BJ (cell line): ENCODE results near the gene KCTD3. TPM values are rescaled to one million over a fixed set of nuclear protein-coding genes. Genes with fewer than 3 reads are reported as not detected.

Source experiments
- CTCF ChIA-PET: fragments of 350-600 bp; formaldehyde crosslinking; extraction: SDS; loops from one replicate; lab custom pipeline; 2021; ENCODE audit warnings: antibody characterized with exemption, inconsistent platforms; lab: Yijun Ruan, JAX
- POLR2A ChIA-PET: fragments of 300-600 bp; sonication (Branson Sonifier 250); formaldehyde crosslinking; extraction: SDS; loops from one replicate; lab custom pipeline; 2021; ENCODE audit warnings: antibody characterized with exemption; lab: Charles Lee
- DNase-seq: peaks from one replicate; pipeline ENCODE4 v3.0.0-alpha.2; 2011; ENCODE audit warnings: low read depth
- H3K27me3 ChIP-seq: 2 replicates; pipeline ENCODE4 v1.6.0; 2011; ENCODE audit warnings: low read length; ENCODE audit not compliant: control insufficient read depth, insufficient read depth
- H3K36me3 ChIP-seq: 2 replicates; pipeline ENCODE4 v1.5.1; 2011; ENCODE audit warnings: low read length; ENCODE audit not compliant: control insufficient read depth, insufficient read depth
- H3K4me3 ChIP-seq: 2 replicates; pipeline ENCODE4 v1.5.1; 2011; ENCODE audit warnings: low read depth, mild to moderate bottlenecking, control low read depth, low read length
- CTCF ChIP-seq: IDR thresholded peaks from 2 replicates; pipeline ENCODE4 v1.5.1; 2011; ENCODE audit warnings: low read depth, mild to moderate bottlenecking, control low read depth, inconsistent platforms, low read length, moderate library complexity; ENCODE audit not compliant: insufficient read depth
- polyA plus RNA-seq: library from polyadenylated mRNA; depleted of rRNA; stranded (reverse); fragments of >200 nt; gene quantifications from 2 replicates; pipeline ENCODE4 v1.2.3, GENCODE V29; 2011

Gene KCTD3
- polyA plus RNA-seq, 1 experiment = 31.7 TPM

GRCh38 chr1:215606564-215607168, 39.6 kb downstream of the KCTD3 start:
- CTCF ChIA-PET = no interaction called here
- no peak for DNase-seq
- TF ChIP-seq CTCF = peak; percentile 43
- Histone ChIP-seq H3K4me3 (no peak overlapping the region), H3K36me3 (no peaks in the 10 kb centered on the region), H3K27me3 (no peaks in the 10 kb centered on the region)
- POLR2A ChIA-PET = interaction anchor here (0.6 kb wide), 1 partner anchor 348 kb away, joined by 3 read pairs; no protein-coding TSS in a partner anchor

- ChIA-PET POLR2A (no interaction called here), CTCF (no interaction called here)
- no peak for DNase-seq
- no peak for TF ChIP-seq CTCF
- H3K4me3 ChIP-seq = no peak overlapping the region
- no peaks in the 10 kb centered on the region for H3K36me3 ChIP-seq
- no peaks in the 10 kb centered on the region for H3K27me3 ChIP-seq
Measured at GRCh38 chr1:215607412-215607811, 40.3 kb downstream of the KCTD3 start.

DNA sequence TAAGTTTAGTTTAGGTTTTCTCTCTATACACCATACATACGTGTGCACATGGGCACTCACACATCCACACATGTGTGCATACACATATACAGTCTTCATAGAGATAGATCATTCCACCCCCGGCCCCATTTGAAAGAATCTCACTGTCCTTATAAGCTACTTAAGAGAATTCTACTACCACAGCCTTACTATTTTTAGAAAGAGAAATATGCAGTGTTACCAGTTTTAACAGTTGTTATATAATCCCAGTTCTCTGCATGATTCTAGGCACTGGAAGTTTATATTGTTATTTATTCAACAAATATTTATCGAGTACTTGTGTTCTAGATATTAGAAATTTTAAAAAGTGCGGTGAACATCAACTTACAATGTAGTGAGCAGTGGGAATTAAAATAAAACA, 41.5 kb downstream of the KCTD3 start:
- H3K27me3 ChIP-seq = no peaks in the 10 kb centered on the region
- no peaks in the 10 kb centered on the region for H3K36me3 ChIP-seq
- TF ChIP-seq CTCF = no peak
- CTCF ChIA-PET = no interaction called here
- H3K4me3 ChIP-seq = no peak overlapping the region
- POLR2A ChIA-PET = no interaction called here
- DNase-seq = no peak

DNA sequence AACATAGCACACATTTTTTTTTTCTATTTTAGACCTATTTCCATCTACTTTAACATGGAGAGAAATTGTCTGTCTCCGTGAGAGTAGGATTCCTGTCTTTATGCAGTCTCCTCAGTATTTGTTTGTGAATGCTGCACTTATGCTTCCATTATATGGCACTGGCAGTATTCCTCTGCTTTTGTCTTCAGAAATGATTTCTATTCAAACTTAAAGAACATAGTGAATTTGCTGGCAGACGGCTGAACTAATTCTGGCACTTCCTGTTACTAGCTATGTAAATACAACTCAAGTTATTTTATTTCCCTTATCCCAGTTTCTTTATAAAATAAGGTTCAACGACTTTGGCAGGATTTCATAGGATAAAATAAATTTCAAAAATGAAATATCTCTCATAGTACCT, 45.3 kb downstream of the KCTD3 start:
- POLR2A ChIA-PET = no interaction called here

DNA sequence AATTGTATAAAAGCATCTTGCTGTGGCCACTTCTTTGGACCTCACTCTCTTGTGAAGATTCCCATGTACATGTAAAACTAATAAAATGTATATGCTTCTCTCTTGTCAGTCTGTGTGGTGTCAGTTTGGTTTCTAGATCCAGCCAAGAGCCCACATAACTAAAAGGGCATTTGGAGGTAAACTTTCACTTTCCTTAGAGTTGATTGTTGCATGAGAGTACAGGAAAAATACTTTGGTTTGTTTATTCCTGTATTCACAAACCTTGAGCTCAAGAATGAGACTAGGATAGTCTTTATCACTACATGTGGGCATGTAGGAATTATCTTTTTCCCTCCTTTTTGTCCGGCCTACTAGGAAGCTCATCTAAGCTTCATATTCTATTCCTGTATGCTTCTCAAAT, 50.9 kb downstream of the KCTD3 start:
- ChIA-PET POLR2A (no interaction called here), CTCF (interaction anchor here (1.6 kb wide), 1 partner anchor 13 kb away, joined by 3 read pairs; no protein-coding TSS in a partner anchor)
- DNase-seq = no peak
- Histone ChIP-seq H3K27me3 (no peaks in the 10 kb centered on the region), H3K36me3 (0 out of 2 replicates have a peak, but pooled peaks cover 1% of the 10 kb centered on the region), H3K4me3 (no peak overlapping the region)
- no peak for TF ChIP-seq CTCF

More for the DNA sequence above, 45.3 kb downstream of the KCTD3 start:
- H3K27me3 ChIP-seq = no peaks in the 10 kb centered on the region
- DNase-seq = no peak
- CTCF ChIA-PET = interaction anchor here (0.7 kb wide), 1 partner anchor 54 kb away, joined by 4 read pairs; no protein-coding TSS in a partner anchor
- H3K36me3 ChIP-seq = 0 out of 2 replicates have a peak, but pooled peaks cover 1% of the 10 kb centered on the region
- TF ChIP-seq CTCF = no peak
- H3K4me3 ChIP-seq = no peak overlapping the region
